ENCODE data around the gene NXT1. TPM values are rescaled to one million over a fixed set of nuclear protein-coding genes. Genes with fewer than 3 reads are reported as not detected.

The NXT1 gene
- total RNA-seq, 1 experiment from 2014 or later, result 7.9 TPM

DNA sequence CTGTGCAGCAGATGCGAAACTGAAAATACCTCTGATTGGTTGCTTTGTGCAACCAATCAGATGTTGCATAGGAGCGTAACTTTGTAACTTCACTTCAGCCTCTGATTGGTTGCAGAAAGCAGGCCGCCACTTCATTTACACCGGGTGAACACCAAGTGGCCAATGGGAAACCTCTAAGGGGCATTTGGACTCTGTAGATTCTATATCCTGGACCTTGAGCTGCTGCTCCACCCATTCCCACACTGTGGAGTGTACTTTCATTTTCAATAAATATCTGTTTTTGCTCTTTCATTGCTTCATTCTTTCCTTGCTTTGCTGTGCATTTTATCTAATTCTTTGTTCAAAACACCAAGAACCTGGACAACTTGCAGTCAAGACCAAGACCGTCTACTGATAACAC, 14.1 kb upstream of the NXT1 start:
- BruUV-seq (replicated peaks), result no TSS peak

DNA sequence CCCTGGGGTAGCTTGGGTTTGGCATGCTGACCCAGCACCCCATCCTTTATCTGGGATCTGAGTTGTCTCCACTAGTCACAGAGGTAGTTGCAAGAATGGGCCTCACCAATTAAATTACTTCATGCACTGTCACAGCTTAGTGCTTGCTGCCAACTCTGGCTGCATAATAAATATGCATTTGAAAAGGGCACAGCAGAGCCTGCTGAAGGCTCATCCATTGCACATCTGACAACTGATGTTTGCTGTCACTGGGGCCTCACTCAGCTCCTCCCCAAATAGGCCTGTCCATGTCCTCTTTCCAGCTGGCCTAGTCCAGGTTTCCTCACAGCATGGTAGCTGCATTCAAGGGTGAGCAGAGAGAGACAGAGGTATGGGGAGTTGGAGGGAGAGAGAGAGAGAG, 13.3 kb upstream of the NXT1 start:
- BruUV-seq (replicated peaks), result no TSS peak
- TF ChIP-seq, protein P1, sequence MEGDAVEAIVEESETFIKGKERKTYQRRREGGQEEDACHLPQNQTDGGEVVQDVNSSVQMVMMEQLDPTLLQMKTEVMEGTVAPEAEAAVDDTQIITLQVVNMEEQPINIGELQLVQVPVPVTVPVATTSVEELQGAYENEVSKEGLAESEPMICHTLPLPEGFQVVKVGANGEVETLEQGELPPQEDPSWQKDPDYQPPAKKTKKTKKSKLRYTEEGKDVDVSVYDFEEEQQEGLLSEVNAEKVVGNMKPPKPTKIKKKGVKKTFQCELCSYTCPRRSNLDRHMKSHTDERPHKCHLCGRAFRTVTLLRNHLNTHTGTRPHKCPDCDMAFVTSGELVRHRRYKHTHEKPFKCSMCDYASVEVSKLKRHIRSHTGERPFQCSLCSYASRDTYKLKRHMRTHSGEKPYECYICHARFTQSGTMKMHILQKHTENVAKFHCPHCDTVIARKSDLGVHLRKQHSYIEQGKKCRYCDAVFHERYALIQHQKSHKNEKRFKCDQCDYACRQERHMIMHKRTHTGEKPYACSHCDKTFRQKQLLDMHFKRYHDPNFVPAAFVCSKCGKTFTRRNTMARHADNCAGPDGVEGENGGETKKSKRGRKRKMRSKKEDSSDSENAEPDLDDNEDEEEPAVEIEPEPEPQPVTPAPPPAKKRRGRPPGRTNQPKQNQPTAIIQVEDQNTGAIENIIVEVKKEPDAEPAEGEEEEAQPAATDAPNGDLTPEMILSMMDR (IDR thresholded peaks at IDR 0.05; ENCODE audit: unreplicated experiment), result no peak
- Mint-ChIP-seq H3K27ac (ENCODE audit: unreplicated experiment) (no peak overlapping the region), H3K27me3 (ENCODE audit: unreplicated experiment) (peaks cover 9% of the 10 kb centered on the region), H3K4me3 (ENCODE audit: low read depth, unreplicated experiment) (no peak overlapping the region), H3K4me1 (ENCODE audit: low read depth, unreplicated experiment) (no peaks in the 10 kb centered on the region), H3K36me3 (ENCODE audit: insufficient read depth, unreplicated experiment) (no peaks in the 10 kb centered on the region), H3K9me3 (ENCODE audit: low read depth, unreplicated experiment) (no peaks in the 10 kb centered on the region)
- CTCF ChIA-PET, result interaction anchor here (0.7 kb wide), 1 partner anchor 14 kb away, joined by 5 read pairs; no protein-coding TSS in a partner anchor
- no peak for DNase-seq
- intact Hi-C loops (cut with micrococcal nuclease; ENCODE audit: unreplicated experiment), result no loop called here

More for the DNA sequence above, 14.1 kb upstream of the NXT1 start:
- TF ChIP-seq, protein P1 (IDR thresholded peaks at IDR 0.05; ENCODE audit: unreplicated experiment), result no peak
- intact Hi-C loops (cut with micrococcal nuclease; ENCODE audit: unreplicated experiment), result no loop called here
- H3K9me3 Mint-ChIP-seq (ENCODE audit: low read depth, unreplicated experiment), result no peaks in the 10 kb centered on the region
- H3K36me3 Mint-ChIP-seq (ENCODE audit: insufficient read depth, unreplicated experiment), result no peaks in the 10 kb centered on the region
- no peak for DNase-seq
- peaks cover under 1% of the 10 kb centered on the region for H3K27me3 Mint-ChIP-seq (ENCODE audit: unreplicated experiment)
- H3K4me1 Mint-ChIP-seq (ENCODE audit: low read depth, unreplicated experiment), result no peaks in the 10 kb centered on the region
- no peak overlapping the region for H3K27ac Mint-ChIP-seq (ENCODE audit: unreplicated experiment)
- CTCF ChIA-PET, result no interaction called here
- H3K4me3 Mint-ChIP-seq (ENCODE audit: low read depth, unreplicated experiment), result no peak overlapping the region

DNA sequence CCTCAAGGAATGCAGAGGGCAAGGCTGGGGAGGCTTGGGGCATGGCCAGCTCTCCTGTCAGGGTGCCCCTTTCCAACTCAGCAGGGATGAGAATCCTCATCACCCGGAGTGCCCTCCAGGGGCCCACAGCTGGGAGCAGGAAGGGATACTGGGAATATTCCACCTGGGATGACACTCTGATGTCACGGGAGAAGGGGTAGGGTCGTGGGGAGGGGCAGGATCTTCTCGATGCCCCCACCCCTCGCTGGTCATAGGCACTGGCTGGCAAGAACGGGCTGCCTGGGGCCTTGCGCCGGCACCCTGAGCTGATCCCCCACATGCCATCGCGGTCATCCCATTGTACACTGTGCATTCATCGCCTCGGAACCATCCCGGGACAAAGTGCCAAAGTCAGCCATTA, 10.6 kb upstream of the NXT1 start:
- CTCF ChIA-PET, result interaction anchor here (1.6 kb wide), 1 partner anchor 648 kb away, joined by 5 read pairs; no protein-coding TSS in a partner anchor
- Mint-ChIP-seq H3K4me3 (ENCODE audit: low read depth, unreplicated experiment) (no peak overlapping the region), H3K27ac (ENCODE audit: unreplicated experiment) (no peak overlapping the region), H3K4me1 (ENCODE audit: low read depth, unreplicated experiment) (no peaks in the 10 kb centered on the region), H3K27me3 (ENCODE audit: unreplicated experiment) (peaks cover 11% of the 10 kb centered on the region), H3K36me3 (ENCODE audit: insufficient read depth, unreplicated experiment) (no peaks in the 10 kb centered on the region), H3K9me3 (ENCODE audit: low read depth, unreplicated experiment) (no peaks in the 10 kb centered on the region)
- no TSS peak for BruUV-seq (replicated peaks)
- intact Hi-C loops (cut with micrococcal nuclease; ENCODE audit: unreplicated experiment), result loop anchor here (10.0 kb wide), 1 partner anchor 645 kb away; no protein-coding TSS in a partner anchor
- TF ChIP-seq, protein P1 (IDR thresholded peaks at IDR 0.05; ENCODE audit: unreplicated experiment), result no peak
- no peak for DNase-seq

DNA sequence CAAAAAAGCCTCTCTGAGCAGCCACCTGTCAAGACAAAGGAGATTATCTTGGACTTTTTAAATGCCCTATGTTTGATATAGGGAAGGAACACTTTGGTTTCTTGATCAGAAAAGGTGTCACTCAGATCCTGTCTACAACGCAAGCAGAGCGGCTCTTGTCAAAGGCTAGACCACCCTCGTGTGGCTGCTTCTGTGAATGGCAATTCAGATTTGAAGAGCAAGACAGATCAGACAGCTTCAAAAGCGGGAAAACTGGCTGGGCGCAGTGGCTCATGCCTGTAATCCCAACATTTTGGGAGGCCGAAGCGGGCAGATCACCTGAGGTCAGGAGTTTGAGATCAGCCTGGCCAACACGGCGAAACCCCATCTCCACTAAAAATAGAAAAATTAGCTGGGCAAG, 10.1 kb upstream of the NXT1 start:
- no peak overlapping the region for H3K27ac Mint-ChIP-seq (ENCODE audit: unreplicated experiment)
- TF ChIP-seq, protein P1 (IDR thresholded peaks at IDR 0.05; ENCODE audit: unreplicated experiment), result no peak
- CTCF ChIA-PET, result interaction anchor here (1.6 kb wide), 1 partner anchor 649 kb away, joined by 5 read pairs; no protein-coding TSS in a partner anchor
- H3K4me3 Mint-ChIP-seq (ENCODE audit: low read depth, unreplicated experiment), result no peak overlapping the region
- H3K9me3 Mint-ChIP-seq (ENCODE audit: low read depth, unreplicated experiment), result no peaks in the 10 kb centered on the region
- no peaks in the 10 kb centered on the region for H3K4me1 Mint-ChIP-seq (ENCODE audit: low read depth, unreplicated experiment)
- DNase-seq, result peak; percentile 21
- intact Hi-C loops (cut with micrococcal nuclease; ENCODE audit: unreplicated experiment), result loop anchor here (10.0 kb wide), 1 partner anchor 646 kb away; no protein-coding TSS in a partner anchor
- BruUV-seq (replicated peaks), result no TSS peak
- H3K27me3 Mint-ChIP-seq (ENCODE audit: unreplicated experiment), result peaks cover 11% of the 10 kb centered on the region
- no peaks in the 10 kb centered on the region for H3K36me3 Mint-ChIP-seq (ENCODE audit: insufficient read depth, unreplicated experiment)
